A673 (cell line): Measurements from ENCODE around the gene NRXN3. TPM values are rescaled to one million over a fixed set of nuclear protein-coding genes. Genes with fewer than 3 reads are reported as not detected.

Experiments used
- BruUV-seq: library from RNA; stranded (reverse); fragments of 400-500 nt; replicated peaks from 2 replicates; lab custom pipeline; 2021; lab: Mats Ljungman, UMichigan
- CTCF ChIA-PET: fragments of 300-600 bp; sonication (Branson Sonifier 250); formaldehyde crosslinking; loops from one replicate; lab custom pipeline; 2022; ENCODE audit warnings: antibody characterized with exemption; lab: Charles Lee
- POLR2A ChIA-PET: fragments of 300-600 bp; sonication (Branson Sonifier 250); formaldehyde crosslinking; loops from one replicate; lab custom pipeline; 2022; ENCODE audit warnings: antibody characterized with exemption; ENCODE audit not compliant: low non-redundant PET; lab: Charles Lee
- DNase-seq: peaks from one replicate; pipeline ENCODE4 v3.0.0-alpha.2; 2015; ENCODE audit warnings: low spot score
- H3K27ac ChIP-seq: fragments of 200-600 bp; sonication (generic); 2 replicates; pipeline ENCODE4 v1.5.1; 2016; ENCODE audit warnings: mixed run types, low read depth, mild to moderate bottlenecking, mixed read lengths, antibody characterized with exemption, low read length; ENCODE audit not compliant: poor library complexity, severe bottlenecking
- H3K27me3 ChIP-seq: fragments of 200-600 bp; sonication (generic); replicated peaks from 2 replicates; pipeline ENCODE4 v1.6.1; 2017; ENCODE audit warnings: mixed run types, low read depth, mild to moderate bottlenecking, mixed read lengths, antibody characterized with exemption, low read length; ENCODE audit not compliant: insufficient read depth, poor library complexity
- H3K36me3 ChIP-seq: fragments of 200-600 bp; sonication (generic); 2 replicates; pipeline ENCODE4 v1.6.1; 2016; ENCODE audit warnings: mixed run types, mild to moderate bottlenecking, mixed read lengths, antibody characterized with exemption, low read length; ENCODE audit not compliant: insufficient read depth, poor library complexity, severe bottlenecking
- H3K4me1 ChIP-seq: fragments of 200-600 bp; sonication (generic); 2 replicates; pipeline ENCODE4 v1.6.1; 2017; ENCODE audit warnings: mixed run types, mild to moderate bottlenecking, mixed read lengths, antibody characterized with exemption, low read length; ENCODE audit not compliant: insufficient read depth, poor library complexity, severe bottlenecking
- H3K4me3 ChIP-seq: fragments of 200-600 bp; sonication (generic); 2 replicates; pipeline ENCODE4 v1.5.1; 2016; ENCODE audit warnings: low read depth, mixed run types, mild to moderate bottlenecking, mixed read lengths, low read length; ENCODE audit not compliant: poor library complexity, severe bottlenecking
- H3K9me3 ChIP-seq: fragments of 200-600 bp; sonication (generic); 2 replicates; pipeline ENCODE4 v1.6.1; 2016; ENCODE audit warnings: mixed run types, low read depth, mild to moderate bottlenecking, mixed read lengths, antibody characterized with exemption, low read length; ENCODE audit not compliant: poor library complexity, severe bottlenecking
- EZH2 ChIP-seq: fragments of 200-600 bp; sonication (generic); IDR thresholded peaks from 2 replicates; pipeline ENCODE4 v1.6.1; 2017; ENCODE audit warnings: borderline replicate concordance, low read depth, mild to moderate bottlenecking, mixed read lengths, antibody characterized with exemption, low read length; ENCODE audit not compliant: poor library complexity, severe bottlenecking
- intact Hi-C: fragments of 100-400 bp; cut with micrococcal nuclease; formaldehyde crosslinking; loops from one replicate; pipeline ENCODE4 v1.10.0; 2022; ENCODE audit not compliant: unreplicated experiment
- total RNA-seq: library from RNA; stranded (reverse); gene quantifications from 2 replicates; pipeline ENCODE4 v1.2.3, GENCODE V29; 2021
- TF ChIP-seq, protein P1 (sequence below): fragments of 300-800, 200-600 bp; sonication (generic); conservative IDR thresholded peaks from 2 replicates; pipeline ENCODE4 v1.5.1; 2017; ENCODE audit warnings: low read depth, mild to moderate bottlenecking, antibody characterized with exemption, low read length, moderate library complexity, mixed read lengths

Gene NRXN3
- total RNA-seq, 1 experiment from 2014 or later, result 0.21 TPM

DNA sequence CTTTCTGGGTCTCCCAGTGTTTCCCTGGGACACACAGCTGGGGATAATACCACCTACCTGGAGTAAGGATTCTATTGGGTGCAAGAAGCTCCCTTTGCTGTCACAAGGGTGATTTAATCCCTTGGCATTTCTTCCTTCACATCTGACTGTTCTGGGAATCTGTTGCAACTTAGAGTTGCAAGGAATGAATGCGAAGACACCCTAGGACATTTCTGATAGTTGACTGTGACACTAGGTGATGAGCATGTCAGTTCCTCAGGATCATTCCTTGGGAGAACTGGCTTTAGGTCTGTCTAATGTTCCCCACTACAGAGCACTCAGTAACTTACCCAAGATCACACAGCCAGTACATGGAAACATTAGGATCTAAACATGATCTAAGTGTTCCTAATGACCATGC, 593.6 kb downstream of the NRXN3 start:
- Histone ChIP-seq H3K4me3 (no peak overlapping the region), H3K27ac (no peak overlapping the region), H3K36me3 (no peaks in the 10 kb centered on the region), H3K27me3 (no peaks in the 10 kb centered on the region), H3K9me3 (no peaks in the 10 kb centered on the region), H3K4me1 (no peaks in the 10 kb centered on the region)
- no TSS peak for BruUV-seq
- no peak for TF ChIP-seq EZH2
- TF ChIP-seq, protein P1, sequence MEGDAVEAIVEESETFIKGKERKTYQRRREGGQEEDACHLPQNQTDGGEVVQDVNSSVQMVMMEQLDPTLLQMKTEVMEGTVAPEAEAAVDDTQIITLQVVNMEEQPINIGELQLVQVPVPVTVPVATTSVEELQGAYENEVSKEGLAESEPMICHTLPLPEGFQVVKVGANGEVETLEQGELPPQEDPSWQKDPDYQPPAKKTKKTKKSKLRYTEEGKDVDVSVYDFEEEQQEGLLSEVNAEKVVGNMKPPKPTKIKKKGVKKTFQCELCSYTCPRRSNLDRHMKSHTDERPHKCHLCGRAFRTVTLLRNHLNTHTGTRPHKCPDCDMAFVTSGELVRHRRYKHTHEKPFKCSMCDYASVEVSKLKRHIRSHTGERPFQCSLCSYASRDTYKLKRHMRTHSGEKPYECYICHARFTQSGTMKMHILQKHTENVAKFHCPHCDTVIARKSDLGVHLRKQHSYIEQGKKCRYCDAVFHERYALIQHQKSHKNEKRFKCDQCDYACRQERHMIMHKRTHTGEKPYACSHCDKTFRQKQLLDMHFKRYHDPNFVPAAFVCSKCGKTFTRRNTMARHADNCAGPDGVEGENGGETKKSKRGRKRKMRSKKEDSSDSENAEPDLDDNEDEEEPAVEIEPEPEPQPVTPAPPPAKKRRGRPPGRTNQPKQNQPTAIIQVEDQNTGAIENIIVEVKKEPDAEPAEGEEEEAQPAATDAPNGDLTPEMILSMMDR, result no peak
- POLR2A ChIA-PET, result no interaction called here
- CTCF ChIA-PET, result interaction anchor here (0.8 kb wide), 1 partner anchor 197 kb away, joined by 3 read pairs; no protein-coding TSS in a partner anchor
- intact Hi-C loops, result no loop called here
- DNase-seq, result no peak

DNA sequence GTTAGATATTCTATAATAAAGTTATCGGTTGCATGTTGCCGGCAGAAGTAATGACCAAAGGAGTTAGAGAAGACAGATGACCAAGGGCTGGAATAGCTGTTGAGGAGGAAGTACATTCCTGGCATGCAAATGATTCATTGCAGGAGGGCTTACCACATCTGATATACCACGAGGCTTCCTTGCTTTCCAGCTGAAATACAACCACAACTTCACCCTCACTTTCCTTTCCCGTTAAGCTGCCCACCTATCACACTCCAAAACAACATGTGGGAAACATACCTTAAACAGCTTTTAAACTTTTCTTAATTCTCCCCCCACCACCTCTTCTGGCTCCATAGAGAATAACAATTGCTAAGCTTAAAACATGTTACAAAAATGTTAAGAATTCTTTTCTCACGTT, 594.1 kb downstream of the NRXN3 start:
- Histone ChIP-seq H3K4me1 (no peaks in the 10 kb centered on the region), H3K9me3 (no peaks in the 10 kb centered on the region), H3K36me3 (no peaks in the 10 kb centered on the region), H3K27me3 (no peaks in the 10 kb centered on the region), H3K27ac (no peak overlapping the region), H3K4me3 (no peak overlapping the region)
- TF ChIP-seq, protein P1, result no peak
- intact Hi-C loops, result no loop called here
- no TSS peak for BruUV-seq
- CTCF ChIA-PET, result interaction anchor here (0.8 kb wide), 1 partner anchor 198 kb away, joined by 3 read pairs; no protein-coding TSS in a partner anchor
- POLR2A ChIA-PET, result no interaction called here
- no peak for DNase-seq

DNA sequence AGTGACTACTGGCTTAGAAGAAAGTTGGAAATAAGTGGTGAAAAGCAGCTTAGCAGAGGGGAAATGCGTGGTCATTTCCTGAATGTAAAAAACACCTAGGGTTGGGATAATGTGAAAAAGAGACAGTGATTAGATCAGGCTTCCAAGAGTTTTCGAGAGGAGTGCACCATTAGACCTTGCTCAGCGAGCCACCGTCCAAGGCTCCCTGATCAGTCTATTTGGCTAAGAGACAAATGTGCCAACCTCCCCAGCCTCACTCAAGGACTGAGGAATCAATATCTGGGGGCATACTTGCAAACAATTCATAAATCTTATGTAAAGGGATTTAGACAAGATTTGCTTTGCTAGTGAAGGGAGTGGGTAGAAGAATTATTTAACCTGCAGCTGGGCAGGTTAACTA, 594.5 kb downstream of the NRXN3 start:
- no TSS peak for BruUV-seq
- Histone ChIP-seq H3K9me3 (no peaks in the 10 kb centered on the region), H3K4me3 (no peak overlapping the region), H3K36me3 (no peaks in the 10 kb centered on the region), H3K27me3 (no peaks in the 10 kb centered on the region), H3K4me1 (no peaks in the 10 kb centered on the region), H3K27ac (no peak overlapping the region)
- POLR2A ChIA-PET, result no interaction called here
- no peak for DNase-seq
- CTCF ChIA-PET, result interaction anchor here (0.8 kb wide), 1 partner anchor 198 kb away, joined by 3 read pairs; no protein-coding TSS in a partner anchor
- intact Hi-C loops, result no loop called here
- TF ChIP-seq EZH2, result no peak
- TF ChIP-seq, protein P1, result no peak
